CD8-positive, alpha-beta memory T cell (primary cell): Measurements from ENCODE around the gene PRKD2. TPM values are rescaled to one million over a fixed set of nuclear protein-coding genes. Genes with fewer than 3 reads are reported as not detected.

Source experiments
- CTCF ChIA-PET: fragments of 350-600 bp; sonication (Branson Sonifier 250); formaldehyde crosslinking; loops from one replicate; lab custom pipeline; 2021; ENCODE audit warnings: antibody characterized with exemption; lab: Charles Lee
- POLR2A ChIA-PET: fragments of 350-600 bp; sonication (Branson Sonifier 250); formaldehyde crosslinking; loops from one replicate; lab custom pipeline; 2021; ENCODE audit warnings: antibody characterized with exemption; lab: Charles Lee
- DNase-seq, 5 donors: peaks; one replicate each; pipeline versions ENCODE4 v3.0.0 to v3.0.0-alpha.2; 2020 to 2022; ENCODE audit warnings: mixed read lengths in 1 of 5
- H3K27ac ChIP-seq: one replicate; pipeline ENCODE4 v1.7.0; 2013; ENCODE audit warnings: low read depth, mild to moderate bottlenecking, low read length, moderate library complexity
- H3K27me3 ChIP-seq: 2 replicates; pipeline ENCODE4 v1.7.0; 2013; ENCODE audit warnings: low read length, mild to moderate bottlenecking; ENCODE audit not compliant: insufficient read depth, poor library complexity, severe bottlenecking
- H3K36me3 ChIP-seq: 2 replicates; pipeline ENCODE4 v1.7.0; 2013; ENCODE audit warnings: mild to moderate bottlenecking, low read length, moderate library complexity; ENCODE audit not compliant: insufficient read depth
- H3K4me1 ChIP-seq: 2 replicates; pipeline ENCODE4 v1.7.0; 2013; ENCODE audit warnings: mild to moderate bottlenecking, low read length, moderate library complexity; ENCODE audit not compliant: insufficient read depth
- H3K4me3 ChIP-seq: 2 replicates; pipeline ENCODE4 v1.7.0; 2013; ENCODE audit warnings: mild to moderate bottlenecking, low read length
- H3K9me3 ChIP-seq: 2 replicates; pipeline ENCODE4 v1.7.0; 2013; ENCODE audit warnings: mild to moderate bottlenecking, low read length
- H3K27ac Mint-ChIP-seq, 8 donors: one replicate each; pipeline ENCODE4 v1.8.0; 2020 to 2021; ENCODE audit warnings: mixed read lengths in 8 of 8, mild to moderate bottlenecking in 6 of 8, inconsistent platforms in 3 of 8, moderate library complexity in 3 of 8
- H3K27me3 Mint-ChIP-seq, 2 donors: one replicate each; pipeline ENCODE4 v1.8.0; 2020 to 2021; ENCODE audit warnings: mixed read lengths in 2 of 2, mild to moderate bottlenecking in 1 of 2, moderate library complexity in 1 of 2
- H3K36me3 Mint-ChIP-seq, 3 donors: one replicate each; pipeline ENCODE4 v1.8.0; 2020 to 2021; ENCODE audit warnings: mixed read lengths in 3 of 3, inconsistent platforms in 1 of 3, mild to moderate bottlenecking in 1 of 3
- H3K4me1 Mint-ChIP-seq, 3 donors: one replicate each; pipeline ENCODE4 v1.8.0; 2020 to 2021; ENCODE audit warnings: mixed read lengths in 3 of 3, inconsistent platforms in 1 of 3, mild to moderate bottlenecking in 1 of 3
- H3K4me3 Mint-ChIP-seq, 7 donors: one replicate each; pipeline ENCODE4 v1.8.0; 2020 to 2021; ENCODE audit warnings: mixed read lengths in 7 of 7, mild to moderate bottlenecking in 6 of 7, moderate library complexity in 4 of 7, inconsistent platforms in 2 of 7
- H3K9me3 Mint-ChIP-seq, 5 donors: one replicate each; pipeline ENCODE4 v1.8.0; 2020 to 2022; ENCODE audit warnings: mixed read lengths in 5 of 5, mild to moderate bottlenecking in 3 of 5, moderate library complexity in 2 of 5, inconsistent platforms in 1 of 5
- polyA plus RNA-seq: library from polyadenylated mRNA; unstranded; fragments of 300-500 nt; fragmentation: Illumina TruSeq; gene quantifications from one replicate; pipeline ENCODE4 v1.2.3, GENCODE V29; 2021
- total RNA-seq, 2 experiments: library from RNA; stranded (reverse); gene quantifications; one replicate each; pipeline ENCODE4 v1.2.3, GENCODE V29; 2021

Gene PRKD2
- total and polyA plus RNA-seq, 3 experiments from 2014 or later: 61.6 to 88.0 (median 63.8) TPM

DNA sequence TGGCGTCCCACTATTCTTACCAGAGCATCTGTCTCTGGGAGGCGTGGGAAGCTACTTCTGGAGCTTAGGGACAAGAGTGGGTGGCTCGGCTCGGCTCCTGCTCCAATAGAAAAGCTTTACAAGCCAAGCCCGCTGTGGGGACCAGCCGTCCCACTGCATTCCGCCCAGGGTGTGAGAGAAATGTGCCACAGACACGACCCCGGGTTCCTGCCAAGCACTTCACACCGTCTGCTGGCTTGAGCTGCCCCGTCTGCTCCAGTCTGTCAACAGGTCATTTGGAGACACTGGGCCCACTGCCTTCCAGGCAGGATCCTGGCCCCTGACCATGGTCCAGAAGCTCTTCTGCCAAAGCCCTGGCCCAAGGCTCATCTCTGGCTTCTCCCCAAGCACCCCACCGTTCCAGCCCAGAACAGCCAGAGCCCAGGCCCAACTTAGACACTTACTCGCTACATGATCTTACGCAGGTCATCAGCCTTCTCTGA lies 22.4 kb upstream of the PRKD2 start:
- POLR2A ChIA-PET: no interaction called here
- Histone ChIP-seq H3K4me1 (peaks cover 6% of the 10 kb centered on the region), H3K4me3 (no peak overlapping the region), H3K27ac (no peak overlapping the region), H3K9me3 (no peaks in the 10 kb centered on the region), H3K36me3 (peaks cover 13% of the 10 kb centered on the region), H3K27me3 (no peaks in the 10 kb centered on the region)
- Mint-ChIP-seq H3K9me3 (no peaks in the 10 kb centered on the region), H3K27ac (peak overlapping the region in 1 of 8 donors; percentile 54), H3K4me3 (no peak overlapping the region), H3K36me3 (peaks cover 0 to 57% (median 9%) of the 10 kb centered on the region in 3 donors), H3K4me1 (peaks cover 35 to 48% (median 45%) of the 10 kb centered on the region in 3 donors), H3K27me3 (no peaks in the 10 kb centered on the region)
- CTCF ChIA-PET: no interaction called here
- DNase-seq: peak in 1 of 5 donors; percentile 34

DNA sequence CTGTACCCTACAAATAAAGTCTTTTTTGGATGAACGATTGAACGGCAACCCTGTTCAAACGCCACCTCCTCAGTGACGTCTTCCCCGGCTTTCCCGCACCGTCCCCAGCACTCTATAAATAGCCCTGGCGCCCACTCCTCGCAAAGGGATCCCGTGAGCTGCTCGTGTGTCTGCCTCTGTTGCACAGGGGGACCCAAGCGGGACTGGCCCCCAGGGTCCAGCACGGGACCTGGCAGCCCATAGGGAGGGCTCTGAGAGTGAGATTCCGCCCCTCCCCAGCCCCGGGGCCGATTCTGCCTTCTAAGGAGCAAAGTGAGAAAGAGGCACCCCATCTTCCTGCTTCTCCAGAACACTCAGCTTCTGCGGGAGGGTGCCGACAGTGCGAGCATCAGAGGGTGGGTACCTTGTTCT lies 20.9 kb upstream of the PRKD2 start:
- peak in 1 of 5 donors; percentile 19 for DNase-seq
- POLR2A ChIA-PET: interaction anchor here (0.5 kb wide), 1 partner anchor 175 kb away, joined by 4 read pairs; no protein-coding TSS in a partner anchor
- H3K4me3 Mint-ChIP-seq: no peak overlapping the region
- Histone ChIP-seq H3K36me3 (peaks cover 28% of the 10 kb centered on the region), H3K9me3 (no peaks in the 10 kb centered on the region), H3K27me3 (no peaks in the 10 kb centered on the region), H3K4me3 (no peak overlapping the region), H3K27ac (no peak overlapping the region), H3K4me1 (no peaks in the 10 kb centered on the region)
- no peak overlapping the region for H3K27ac Mint-ChIP-seq
- no peaks in the 10 kb centered on the region for H3K27me3 Mint-ChIP-seq
- peaks cover 23 to 34% (median 32%) of the 10 kb centered on the region in 3 donors for H3K4me1 Mint-ChIP-seq
- H3K36me3 Mint-ChIP-seq: peaks cover 0 to 71% (median 9%) of the 10 kb centered on the region in 3 donors
- no peaks in the 10 kb centered on the region for H3K9me3 Mint-ChIP-seq
- CTCF ChIA-PET: interaction anchor here (0.8 to 1.7 kb wide), 5 partner anchors 9 to 123 kb away, joined by 3 to 9 read pairs (median 3); no protein-coding TSS in a partner anchor

DNA sequence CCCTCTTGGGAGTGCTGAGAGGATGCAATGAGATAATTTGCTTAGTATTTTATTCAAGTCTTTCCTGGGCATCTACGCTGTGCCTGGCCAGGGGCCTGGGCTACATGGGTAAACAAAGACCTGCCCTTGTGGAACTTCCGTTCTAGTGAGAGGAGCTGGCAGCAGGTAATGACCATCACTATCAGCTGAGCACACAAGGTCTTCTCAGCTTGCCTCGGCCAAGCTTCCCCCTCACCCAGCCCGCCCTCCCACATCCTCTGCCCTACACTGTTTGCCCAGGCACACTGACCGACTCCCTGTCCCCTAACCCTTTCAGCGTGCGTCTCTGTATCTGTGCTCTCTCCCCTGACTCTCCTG lies 20.4 kb upstream of the PRKD2 start:
- Mint-ChIP-seq H3K4me3 (no peak overlapping the region), H3K27ac (no peak overlapping the region), H3K9me3 (no peaks in the 10 kb centered on the region), H3K27me3 (no peaks in the 10 kb centered on the region), H3K36me3 (peaks cover 0 to 74% (median 9%) of the 10 kb centered on the region in 3 donors), H3K4me1 (peaks cover 21 to 29% (median 27%) of the 10 kb centered on the region in 3 donors)
- no peaks in the 10 kb centered on the region for H3K4me1 ChIP-seq
- H3K4me3 ChIP-seq: no peak overlapping the region
- H3K9me3 ChIP-seq: no peaks in the 10 kb centered on the region
- H3K27me3 ChIP-seq: no peaks in the 10 kb centered on the region
- peak in 1 of 5 donors; percentile 8 for DNase-seq
- peaks cover 31% of the 10 kb centered on the region for H3K36me3 ChIP-seq
- no peak overlapping the region for H3K27ac ChIP-seq
- ChIA-PET CTCF (interaction anchor here (0.8 to 1.7 kb wide), 5 partner anchors 9 to 122 kb away, joined by 3 to 9 read pairs (median 3); no protein-coding TSS in a partner anchor), POLR2A (interaction anchor here (0.5 kb wide), 1 partner anchor 176 kb away, joined by 4 read pairs; no protein-coding TSS in a partner anchor)

DNA sequence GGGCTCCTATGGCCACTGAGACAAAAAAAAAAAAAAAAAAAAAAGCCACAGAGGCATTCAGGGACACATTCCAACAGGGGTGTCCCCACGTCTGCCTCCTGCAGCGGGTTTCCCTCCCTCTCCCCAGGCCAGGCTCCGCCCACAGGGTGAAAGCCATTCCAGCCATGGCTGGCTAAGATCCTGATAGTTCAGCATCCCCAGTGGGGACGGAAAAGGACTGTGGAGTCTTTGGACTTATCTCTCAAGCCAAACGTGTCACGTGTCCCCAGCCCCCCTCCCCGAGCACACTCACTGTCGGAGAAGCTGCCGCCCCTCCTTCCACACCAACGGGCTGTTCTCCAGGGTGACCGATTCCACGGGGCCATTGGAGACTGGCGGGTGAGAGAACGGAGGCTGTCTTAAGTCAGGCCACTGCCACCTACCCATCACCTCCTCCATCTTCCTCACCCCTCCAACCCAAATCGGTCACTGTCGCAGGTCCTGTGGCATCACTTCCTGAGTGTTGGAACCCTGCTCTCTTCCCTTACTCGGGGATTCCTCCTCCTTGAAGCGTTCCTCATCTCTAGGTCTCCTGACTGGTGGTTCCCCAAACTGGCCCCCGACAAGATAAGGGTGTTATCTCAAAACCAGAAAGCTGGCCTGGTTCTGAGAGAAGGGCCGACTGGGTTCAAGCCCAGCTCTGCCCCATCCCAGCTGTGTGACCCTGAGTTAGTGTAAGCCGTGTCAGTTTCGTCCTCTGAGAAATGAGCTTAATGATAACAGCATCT lies 19.8 kb upstream of the PRKD2 start:
- Mint-ChIP-seq H3K4me1 (peaks cover 15 to 26% (median 24%) of the 10 kb centered on the region in 3 donors), H3K9me3 (no peaks in the 10 kb centered on the region), H3K36me3 (peaks cover 0 to 74% (median 11%) of the 10 kb centered on the region in 3 donors), H3K4me3 (no peak overlapping the region), H3K27ac (peak overlapping the region in 1 of 8 donors; percentile 36), H3K27me3 (no peaks in the 10 kb centered on the region)
- POLR2A ChIA-PET: no interaction called here
- no peak overlapping the region for H3K27ac ChIP-seq
- peak in 1 of 5 donors; percentile 40 for DNase-seq
- CTCF ChIA-PET: interaction anchor here (1.2 to 1.7 kb wide), 2 partner anchors 17 to 32 kb away, joined by 3 to 6 read pairs; no protein-coding TSS in a partner anchor
- H3K9me3 ChIP-seq: no peaks in the 10 kb centered on the region
- H3K27me3 ChIP-seq: no peaks in the 10 kb centered on the region
- H3K4me3 ChIP-seq: no peak overlapping the region
- H3K36me3 ChIP-seq: peaks cover 31% of the 10 kb centered on the region
- H3K4me1 ChIP-seq: no peaks in the 10 kb centered on the region

DNA sequence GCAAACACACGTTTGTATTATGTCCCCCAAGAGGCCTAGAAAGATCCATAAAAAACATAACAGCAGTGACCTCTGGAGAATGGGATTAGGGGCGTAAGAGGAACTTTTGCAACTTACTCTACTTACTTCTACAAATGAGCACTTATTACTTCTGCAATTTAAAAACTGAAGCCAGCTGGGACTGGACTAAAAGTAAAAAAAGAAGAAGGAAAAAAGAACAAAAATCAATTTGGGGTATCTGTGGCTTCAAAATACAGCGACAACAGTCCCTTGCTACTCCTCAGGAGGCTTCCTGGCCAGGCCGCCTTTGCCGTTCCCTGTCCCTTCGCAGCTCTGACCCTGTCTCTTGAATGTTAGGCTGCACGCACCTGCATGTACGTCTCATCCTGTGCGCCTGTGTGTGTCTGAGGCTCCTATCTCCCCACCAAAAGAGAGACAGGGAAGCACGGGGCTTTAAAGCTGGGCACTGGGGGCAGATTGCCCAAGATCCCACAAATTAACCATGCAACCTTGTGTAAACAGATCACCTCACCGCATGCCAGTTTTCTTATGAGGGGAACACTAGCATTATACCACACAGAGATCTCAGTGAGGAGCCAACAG lies 16.9 kb upstream of the PRKD2 start:
- CTCF ChIA-PET: interaction anchor here (3.5 kb wide), 1 partner anchor 30 kb away, joined by 16 read pairs; no protein-coding TSS in a partner anchor
- Mint-ChIP-seq H3K9me3 (no peaks in the 10 kb centered on the region), H3K4me1 (peaks cover 5 to 14% (median 6%) of the 10 kb centered on the region in 3 donors), H3K36me3 (peaks cover 0 to 86% (median 4%) of the 10 kb centered on the region in 3 donors), H3K27ac (no peak overlapping the region), H3K27me3 (no peaks in the 10 kb centered on the region), H3K4me3 (no peak overlapping the region)
- DNase-seq: no peak
- H3K27me3 ChIP-seq: no peaks in the 10 kb centered on the region
- H3K27ac ChIP-seq: no peak overlapping the region
- H3K36me3 ChIP-seq: peaks cover 48% of the 10 kb centered on the region
- no peaks in the 10 kb centered on the region for H3K9me3 ChIP-seq
- POLR2A ChIA-PET: no interaction called here
- no peak overlapping the region for H3K4me3 ChIP-seq
- peaks cover under 1% of the 10 kb centered on the region for H3K4me1 ChIP-seq

DNA sequence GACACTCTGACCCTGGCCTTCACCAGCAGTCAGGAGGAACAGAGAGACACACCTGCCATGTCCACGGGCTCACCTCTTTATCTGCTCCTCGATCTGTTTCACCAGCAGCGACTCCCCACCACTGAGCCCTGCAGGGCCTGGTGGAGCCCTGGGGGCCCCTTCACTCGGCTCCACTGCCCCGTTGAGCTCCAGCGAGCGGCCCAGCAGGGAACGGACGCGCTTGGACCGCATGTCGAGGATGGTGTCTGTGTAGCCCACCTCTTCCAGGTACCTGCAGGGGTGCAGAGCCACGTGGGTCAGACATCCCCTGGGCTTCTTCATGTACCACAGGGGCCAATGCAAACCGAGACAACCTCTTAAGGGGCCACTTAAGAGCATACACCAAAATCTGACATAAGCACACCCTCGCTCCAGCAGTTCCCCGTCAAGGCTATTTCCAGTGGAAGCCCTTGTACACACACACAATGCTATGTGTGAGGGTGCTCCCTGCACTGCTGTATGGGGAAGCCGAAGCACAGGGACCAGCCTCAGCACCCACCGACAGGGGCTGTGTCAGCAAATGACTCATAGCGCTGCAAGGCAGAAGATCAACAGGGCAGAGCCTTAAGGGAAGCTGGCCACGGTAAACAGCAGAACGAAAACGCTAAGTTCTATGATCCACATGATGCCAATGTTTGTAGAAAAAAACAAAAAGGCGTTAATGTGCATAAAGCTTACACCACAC lies 16.2 kb upstream of the PRKD2 start:
- Histone ChIP-seq H3K4me3 (no peak overlapping the region), H3K27ac (no peak overlapping the region), H3K27me3 (no peaks in the 10 kb centered on the region), H3K4me1 (peaks cover 6% of the 10 kb centered on the region), H3K36me3 (peaks cover 48% of the 10 kb centered on the region), H3K9me3 (no peaks in the 10 kb centered on the region)
- H3K4me1 Mint-ChIP-seq: peaks cover 9 to 17% (median 10%) of the 10 kb centered on the region in 3 donors
- no peak for DNase-seq
- no peaks in the 10 kb centered on the region for H3K9me3 Mint-ChIP-seq
- no peaks in the 10 kb centered on the region for H3K27me3 Mint-ChIP-seq
- peaks cover 0 to 85% (median 4%) of the 10 kb centered on the region in 3 donors for H3K36me3 Mint-ChIP-seq
- no peak overlapping the region for H3K4me3 Mint-ChIP-seq
- ChIA-PET CTCF (interaction anchor here (3.5 kb wide), 1 partner anchor 29 kb away, joined by 16 read pairs; no protein-coding TSS in a partner anchor), POLR2A (interaction anchor here (0.5 kb wide), 1 partner anchor 654 kb away, joined by 3 read pairs; no protein-coding TSS in a partner anchor)
- H3K27ac Mint-ChIP-seq: no peak overlapping the region

DNA sequence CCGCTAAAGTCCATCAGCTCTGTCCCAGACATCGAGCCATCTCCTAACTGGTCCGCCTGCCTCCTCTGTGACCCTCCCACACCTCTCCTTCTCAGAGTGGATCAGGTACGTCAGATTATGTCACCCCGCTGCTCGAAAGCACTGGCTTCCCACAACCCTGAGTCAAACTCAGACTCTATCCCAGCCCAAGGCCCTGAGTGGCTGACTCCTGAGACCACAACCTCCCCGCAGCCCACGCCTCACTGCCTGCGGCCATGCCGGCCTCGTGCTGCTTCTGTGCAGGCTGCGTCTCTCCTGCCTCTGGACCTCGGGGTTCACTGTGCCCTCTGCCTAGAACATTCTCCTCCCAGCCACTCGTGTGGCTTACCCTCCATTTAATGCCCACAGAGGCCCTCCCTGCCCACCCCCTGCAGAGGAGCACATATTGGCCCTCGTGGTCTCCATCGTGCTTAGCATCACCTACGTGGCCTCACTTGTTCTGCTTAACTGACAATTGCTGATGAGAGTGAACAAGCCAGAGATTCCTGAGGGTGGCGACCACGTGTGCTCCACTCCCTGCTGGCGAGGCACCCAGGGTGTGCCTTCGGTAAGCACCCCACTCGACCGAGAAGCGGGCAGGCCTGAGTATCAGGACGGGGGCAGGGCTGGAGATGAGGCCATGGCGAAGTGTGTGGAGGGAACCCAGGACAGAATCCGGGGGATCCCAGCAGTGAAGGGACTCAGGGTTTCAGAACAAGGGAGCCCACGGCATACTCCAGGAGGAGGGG lies 15.4 kb upstream of the PRKD2 start:
- Histone ChIP-seq H3K4me3 (no peak overlapping the region), H3K36me3 (peaks cover 56% of the 10 kb centered on the region), H3K4me1 (peaks cover 6% of the 10 kb centered on the region), H3K9me3 (no peaks in the 10 kb centered on the region), H3K27ac (no peak overlapping the region), H3K27me3 (no peaks in the 10 kb centered on the region)
- Mint-ChIP-seq H3K9me3 (no peaks in the 10 kb centered on the region), H3K4me3 (no peak overlapping the region), H3K4me1 (peaks cover 9 to 17% (median 10%) of the 10 kb centered on the region in 3 donors), H3K27me3 (no peaks in the 10 kb centered on the region), H3K36me3 (peaks cover 0 to 79% (median 2%) of the 10 kb centered on the region in 3 donors), H3K27ac (peak overlapping the region in 1 of 8 donors; percentile 17)
- DNase-seq: no peak
- CTCF ChIA-PET: interaction anchor here (3.5 to 6.3 kb wide), 2 partner anchors 28 kb away, joined by 16 to 124 read pairs; no protein-coding TSS in a partner anchor
- POLR2A ChIA-PET: no interaction called here
